ENCODE data around the gene S100A7. TPM values are rescaled to one million over a fixed set of nuclear protein-coding genes. Genes with fewer than 3 reads are reported as not detected.

S100A7 gene
- total RNA-seq, 2 donors from 2014 or later = not detected

- DNase-seq (ENCODE audit: low spot score) = no peak
- intact Hi-C loops (cut with DNase I) = loop anchor here (1.0 kb wide), 1 partner anchor 143 kb away; no protein-coding TSS in a partner anchor
- no peaks in the 10 kb centered on the region for H3K4me1 ChIP-seq (replicated peaks)
- TF ChIP-seq POLR2AphosphoS5 (IDR thresholded peaks at IDR 0.05) = no peak
- 74% methylated on average over 6 of the region's 6 CpGs for WGBS
- no peak overlapping the region for H3K27ac ChIP-seq
- no peaks in the 10 kb centered on the region for H3K36me3 ChIP-seq
- H3K4me3 ChIP-seq = no peak overlapping the region
- H3K27me3 ChIP-seq (replicated peaks; ENCODE audit: insufficient read depth) = no peaks in the 10 kb centered on the region
- H3K9me3 ChIP-seq = no peaks in the 10 kb centered on the region
These were observed 35.1 kb upstream of the S100A7 start for GRCh38 chr1:153495536-153495935.

- Histone ChIP-seq H3K36me3 (no peaks in the 10 kb centered on the region), H3K27ac (no peak overlapping the region), H3K4me1 (replicated peaks) (no peaks in the 10 kb centered on the region), H3K27me3 (replicated peaks; ENCODE audit: insufficient read depth) (no peaks in the 10 kb centered on the region), H3K9me3 (no peaks in the 10 kb centered on the region), H3K4me3 (no peak overlapping the region)
- intact Hi-C loops (cut with DNase I) = loop anchor here (1.0 kb wide), 1 partner anchor 143 kb away; no protein-coding TSS in a partner anchor
- WGBS = 47% methylated on average over 6 of the region's 6 CpGs
- DNase-seq (ENCODE audit: low spot score) = peak; percentile 27
- TF ChIP-seq POLR2A (IDR thresholded peaks at IDR 0.05) (no peak), CTCF (IDR thresholded peaks at IDR 0.05) (peak; percentile 75 to 92 (median 84))
These were observed 34.6 kb upstream of the S100A7 start for GRCh38 chr1:153494976-153495535.

GRCh38 chr1:153493343-153493960, 33.0 kb upstream of the S100A7 start:
- Histone ChIP-seq H3K9me3 (no peaks in the 10 kb centered on the region), H3K27ac (no peak overlapping the region), H3K36me3 (no peaks in the 10 kb centered on the region), H3K4me1 (replicated peaks) (no peaks in the 10 kb centered on the region), H3K4me3 (no peak overlapping the region), H3K27me3 (replicated peaks; ENCODE audit: insufficient read depth) (no peaks in the 10 kb centered on the region)
- TF ChIP-seq POLR2A (IDR thresholded peaks at IDR 0.05) (no peak), POLR2AphosphoS5 (IDR thresholded peaks at IDR 0.05) (no peak), CTCF (IDR thresholded peaks at IDR 0.05) (no peak)
- 44% methylated on average over 6 of the region's 6 CpGs for WGBS
- intact Hi-C loops (cut with DNase I) = no loop called here
- DNase-seq (ENCODE audit: low spot score) = no peak

- peak overlapping the region; percentile 10 to 41 for H3K27ac ChIP-seq
- no peaks in the 10 kb centered on the region for H3K4me1 ChIP-seq (replicated peaks)
- no peaks in the 10 kb centered on the region for H3K27me3 ChIP-seq (replicated peaks; ENCODE audit: insufficient read depth)
- WGBS = 20% methylated on average over 12 of the region's 12 CpGs
- TF ChIP-seq CTCF (IDR thresholded peaks at IDR 0.05) = no peak
- no peak for TF ChIP-seq POLR2A (IDR thresholded peaks at IDR 0.05)
- TF ChIP-seq POLR2AphosphoS5 (IDR thresholded peaks at IDR 0.05) = peak; percentile 87
- peak; percentile 90 for DNase-seq (ENCODE audit: low spot score)
- H3K9me3 ChIP-seq = no peaks in the 10 kb centered on the region
- intact Hi-C loops (cut with DNase I) = no loop called here
- no peak overlapping the region for H3K4me3 ChIP-seq
- H3K36me3 ChIP-seq = no peaks in the 10 kb centered on the region
These were observed 30.0 kb upstream of the S100A7 start for GRCh38 chr1:153490272-153491051.

- intact Hi-C loops (cut with DNase I) = no loop called here
- H3K27ac ChIP-seq = no peak overlapping the region
- H3K36me3 ChIP-seq = no peaks in the 10 kb centered on the region
- WGBS = 21% methylated on average over 4 of the region's 4 CpGs
- TF ChIP-seq CTCF (IDR thresholded peaks at IDR 0.05) (no peak), POLR2AphosphoS5 (IDR thresholded peaks at IDR 0.05) (no peak), POLR2A (IDR thresholded peaks at IDR 0.05) (no peak)
- DNase-seq (ENCODE audit: low spot score) = no peak
- no peaks in the 10 kb centered on the region for H3K9me3 ChIP-seq
- peaks cover 2% of the 10 kb centered on the region for H3K27me3 ChIP-seq (replicated peaks; ENCODE audit: insufficient read depth)
- no peak overlapping the region for H3K4me3 ChIP-seq
- H3K4me1 ChIP-seq (replicated peaks) = no peaks in the 10 kb centered on the region
These were observed 28.3 kb upstream of the S100A7 start for GRCh38 chr1:153488731-153489130.
